Inflammatory macrophage (primary cell): ENCODE measurements around the gene ITGAE.
A peak's percentile ranks its signal among the peaks of the same experiment; 100 is the strongest.
"Not testable (repeated sequence)": the region's sequence is repeated elsewhere in the genome, so short reads cannot be mapped to it uniquely, and the experiment has no call there.

Experiments
- DNase-seq, 2 donors: peaks; one replicate each; pipeline ENCODE4 v3.0.0-alpha.2; 2020 to 2022

ITGAE gene

DNA sequence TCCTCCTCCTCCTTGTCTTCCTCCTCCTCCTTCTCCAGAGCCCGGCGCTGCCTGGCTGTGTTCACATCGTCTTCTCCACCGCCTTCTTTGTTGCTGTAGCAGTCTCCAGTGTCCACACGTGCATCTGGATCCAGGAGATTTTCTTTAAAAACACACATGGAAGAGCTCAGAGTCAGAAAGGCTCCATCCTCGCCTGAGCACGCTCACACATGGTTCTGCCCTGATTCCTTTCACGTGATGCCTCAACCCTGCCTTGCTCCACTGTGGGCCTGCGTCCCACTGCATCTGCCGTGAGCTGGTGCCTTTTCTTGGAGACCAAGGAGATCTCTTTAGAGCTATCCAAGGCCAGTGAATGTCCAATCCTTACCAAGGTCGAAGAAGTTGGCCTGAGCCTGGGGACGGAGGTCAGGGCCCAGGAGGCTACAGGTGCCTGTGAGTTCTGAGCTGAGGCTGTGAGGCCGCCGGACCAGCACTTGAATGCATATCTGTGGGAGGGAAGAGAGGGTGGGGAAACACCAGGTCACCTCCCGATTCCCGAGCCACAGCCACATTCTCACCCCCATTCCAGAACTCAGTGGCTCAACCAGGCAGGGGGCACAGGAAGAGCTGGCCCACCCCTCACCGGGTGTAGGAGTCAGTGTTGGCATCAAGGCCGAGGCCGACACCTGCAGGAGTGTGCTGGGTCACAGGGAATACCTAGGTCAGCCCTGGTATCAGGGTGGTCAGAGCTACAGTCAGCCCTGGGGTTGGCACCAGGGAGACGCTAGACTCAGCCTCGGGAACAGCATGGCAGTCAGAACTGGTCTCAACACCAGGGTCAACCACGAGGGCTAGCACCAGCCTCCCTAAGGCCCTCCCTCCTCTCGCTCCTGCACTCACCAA lies 39.7 kb downstream of the ITGAE start:
- no peak for DNase-seq

- DNase-seq = no peak
Measured at GRCh38 chr17:3759597-3760216, 41.3 kb downstream of the ITGAE start.

GRCh38 chr17:3755335-3756030 lies 45.5 kb downstream of the ITGAE start:
- no peak for DNase-seq

- peak in 1 of 2 donors; percentile 11 for DNase-seq
Measured at GRCh38 chr17:3754458-3755334, 46.3 kb downstream of the ITGAE start.

GRCh38 chr17:3754066-3754457 lies 46.9 kb downstream of the ITGAE start:
- DNase-seq = no peak

- DNase-seq = no peak
Measured at GRCh38 chr17:3753624-3754023, 47.4 kb downstream of the ITGAE start.

GRCh38 chr17:3751836-3752235 lies 49.2 kb downstream of the ITGAE start:
- DNase-seq = no peak

DNA sequence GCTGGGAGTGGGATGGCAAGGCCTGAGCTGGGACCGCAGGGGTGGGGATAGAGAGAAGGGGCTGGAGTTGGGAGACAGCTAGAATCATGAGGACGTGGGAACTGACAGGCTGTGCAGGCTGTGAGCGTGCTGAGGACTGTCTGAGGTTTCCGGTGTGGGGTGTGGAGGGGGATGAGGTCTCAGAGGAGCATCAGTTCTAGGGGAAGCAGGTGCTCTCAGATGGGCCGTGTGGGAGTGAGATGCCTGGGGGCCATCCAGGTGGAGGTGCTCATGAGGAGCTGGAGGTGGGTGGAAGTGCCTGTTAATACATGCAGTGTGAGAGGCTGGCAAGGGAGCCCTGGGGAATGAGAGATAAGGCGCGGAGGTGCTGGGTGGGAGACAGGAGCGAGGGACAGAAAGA lies 50.1 kb downstream of the ITGAE start:
- DNase-seq = no peak

DNA sequence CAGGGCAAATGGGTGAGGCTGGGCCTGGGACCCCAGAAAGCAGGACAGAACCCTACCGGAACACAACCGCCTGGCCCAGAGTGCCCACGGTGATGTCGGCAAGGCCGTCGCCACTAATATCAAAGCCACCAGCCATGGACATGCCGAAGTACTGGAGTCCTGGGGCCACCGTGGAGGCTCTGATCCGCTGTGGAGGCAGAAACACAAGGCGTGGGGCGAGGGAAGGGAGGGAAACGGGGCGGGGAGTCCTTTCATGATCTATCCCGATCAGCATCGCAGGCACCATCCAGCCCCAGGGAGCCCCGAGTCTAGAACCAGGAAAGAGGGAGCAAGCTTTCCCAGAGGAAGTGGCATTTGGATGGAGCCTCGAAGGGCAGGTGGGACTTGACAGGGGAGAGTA lies 50.7 kb downstream of the ITGAE start:
- no peak for DNase-seq

- DNase-seq = no peak
Measured at GRCh38 chr17:3748576-3748975, 52.4 kb downstream of the ITGAE start.

- DNase-seq = no peak
Measured at GRCh38 chr17:3747805-3748204, 53.2 kb downstream of the ITGAE start.

GRCh38 chr17:3745071-3745470 lies 55.9 kb downstream of the ITGAE start:
- no peak for DNase-seq

GRCh38 chr17:3744014-3744413 lies 57.0 kb downstream of the ITGAE start:
- no peak for DNase-seq

DNA sequence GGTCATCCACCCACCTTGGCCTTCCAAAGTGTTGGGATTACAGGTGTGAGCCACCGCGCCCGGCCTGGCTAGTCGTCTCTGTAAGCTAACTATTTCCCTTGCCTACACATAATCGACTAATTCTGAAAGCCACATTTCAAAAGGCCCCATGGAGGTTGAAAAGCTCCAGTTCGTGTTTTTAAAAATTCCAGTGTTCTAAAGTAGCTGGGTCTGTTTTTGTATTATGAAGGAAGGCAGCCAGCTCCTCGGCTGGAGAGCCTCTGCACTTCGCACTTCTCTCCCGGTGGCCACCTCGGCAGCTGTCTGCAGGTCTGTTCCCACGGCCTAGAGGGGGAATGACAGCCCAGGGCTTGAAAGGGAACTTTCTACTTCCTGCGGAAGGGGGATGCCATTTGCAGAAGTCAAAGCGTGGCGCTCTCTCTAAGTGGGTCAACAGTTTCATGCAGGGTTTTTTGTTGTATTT lies 60.3 kb downstream of the ITGAE start:
- DNase-seq = peak; percentile 84 to 93

DNA sequence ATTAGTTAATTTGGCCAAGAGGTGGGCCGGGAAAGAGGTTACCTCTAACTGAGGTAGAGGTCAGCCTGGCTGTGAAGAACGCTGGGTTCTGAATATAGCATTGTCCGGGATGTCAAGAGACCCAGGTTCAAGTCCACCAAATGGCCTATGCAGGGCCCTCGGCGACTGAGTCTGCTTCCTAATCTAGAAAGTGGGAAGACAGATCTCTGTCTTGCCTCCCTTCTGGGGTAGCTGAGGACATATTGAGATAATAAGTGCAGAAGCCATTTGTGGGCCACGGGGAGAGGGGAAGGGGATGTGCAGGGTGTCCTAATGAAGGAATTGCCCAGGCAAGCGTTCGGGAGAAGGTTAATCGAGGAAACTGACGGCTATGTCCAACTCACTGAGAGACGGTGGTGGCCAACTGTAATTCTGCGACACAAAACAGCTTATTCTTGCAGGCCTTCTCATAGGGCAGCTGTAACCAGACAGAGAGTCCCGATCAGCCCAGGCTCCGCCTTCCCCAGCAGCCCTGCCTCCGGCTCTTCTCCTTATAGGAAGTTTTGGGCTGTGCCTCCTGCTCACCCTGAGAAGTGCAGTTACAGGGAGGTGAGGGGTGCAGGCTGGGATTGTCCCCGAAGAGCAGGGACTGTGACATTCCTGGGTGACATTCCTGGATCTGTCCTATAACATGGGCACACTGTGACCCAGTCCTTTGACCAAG lies 61.4 kb downstream of the ITGAE start:
- DNase-seq = no peak

DNA sequence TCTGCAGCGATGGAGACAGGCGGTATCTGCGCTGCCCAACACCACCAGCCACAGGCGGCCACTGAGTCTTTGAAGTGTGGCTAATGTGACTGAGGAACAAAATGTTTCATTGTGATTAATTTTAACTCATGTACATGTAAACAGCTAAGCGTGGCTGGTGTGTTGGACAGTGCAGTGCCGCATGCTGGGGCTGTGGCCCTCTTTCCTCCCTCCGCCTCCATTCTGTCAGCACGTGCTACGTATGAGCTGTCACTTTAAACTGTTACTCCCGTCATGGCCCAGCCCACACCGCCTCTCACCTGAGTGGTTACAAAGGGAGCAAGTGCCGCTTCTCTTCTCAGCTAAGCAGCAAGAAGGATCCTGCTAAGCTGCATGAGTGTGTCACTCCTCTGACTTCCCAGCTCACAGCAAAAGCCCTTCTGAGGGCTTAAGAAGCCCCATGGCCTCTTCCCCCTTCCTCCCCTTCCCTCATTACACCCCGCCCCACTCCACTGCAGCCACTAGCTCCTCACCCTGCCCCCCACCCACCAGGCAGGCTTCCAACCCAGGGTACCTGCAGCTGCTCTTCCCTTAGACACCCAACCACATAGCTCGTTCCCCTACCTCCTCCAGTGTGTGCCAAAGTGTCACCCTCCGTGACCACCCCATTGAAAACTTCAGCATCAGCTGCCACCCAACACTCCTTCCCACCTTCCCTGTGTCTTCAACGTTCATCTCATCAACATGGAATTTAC lies 62.3 kb downstream of the ITGAE start:
- DNase-seq = peak in 1 of 2 donors; percentile 72

DNA sequence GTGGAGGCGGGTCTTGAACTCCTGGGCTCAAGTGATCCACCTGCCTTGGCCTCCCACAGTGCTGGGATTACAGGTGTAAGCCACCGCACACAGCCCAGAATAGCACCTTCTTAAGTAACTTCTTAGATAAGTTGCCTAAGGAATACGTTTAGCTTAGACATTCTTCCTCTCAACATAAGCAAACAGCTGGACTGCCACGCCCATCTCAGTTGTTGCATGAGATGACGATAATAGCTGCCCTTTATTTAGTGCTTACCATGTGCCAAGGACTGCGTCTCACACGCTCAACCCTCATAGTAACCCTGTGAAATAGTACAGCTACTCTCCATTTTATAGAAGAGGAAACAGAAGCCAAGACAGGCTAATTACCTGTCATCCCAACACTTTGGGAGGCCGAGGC lies 65.5 kb downstream of the ITGAE start:
- DNase-seq = peak; percentile 20 to 38

DNA sequence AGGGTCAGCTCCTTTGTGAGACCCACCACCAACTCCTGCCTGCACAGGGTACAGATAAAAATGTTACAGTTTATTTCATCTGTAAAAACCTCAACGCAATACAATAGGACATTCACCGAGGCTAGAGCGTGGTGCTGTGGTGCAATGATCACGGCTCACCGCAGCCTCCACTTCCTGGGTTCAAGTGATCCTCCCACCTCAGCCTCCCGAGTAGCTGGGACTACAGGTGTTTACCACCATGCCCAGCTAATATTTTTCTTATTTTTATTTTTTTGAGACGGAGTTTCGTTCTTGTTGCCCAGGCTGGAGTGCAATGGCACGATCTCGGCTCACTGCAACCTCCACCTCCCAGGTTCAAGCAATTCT lies 66.1 kb downstream of the ITGAE start:
- not testable (repeated sequence) for DNase-seq

- no peak for DNase-seq
Measured at GRCh38 chr17:3732210-3732621, 68.8 kb downstream of the ITGAE start.

GRCh38 chr17:3730881-3731429 lies 70.0 kb downstream of the ITGAE start:
- no peak for DNase-seq

- no peak for DNase-seq
Measured at GRCh38 chr17:3729881-3730280, 71.1 kb downstream of the ITGAE start.
